ENCODE measurements around the gene FTCD.

DNA sequence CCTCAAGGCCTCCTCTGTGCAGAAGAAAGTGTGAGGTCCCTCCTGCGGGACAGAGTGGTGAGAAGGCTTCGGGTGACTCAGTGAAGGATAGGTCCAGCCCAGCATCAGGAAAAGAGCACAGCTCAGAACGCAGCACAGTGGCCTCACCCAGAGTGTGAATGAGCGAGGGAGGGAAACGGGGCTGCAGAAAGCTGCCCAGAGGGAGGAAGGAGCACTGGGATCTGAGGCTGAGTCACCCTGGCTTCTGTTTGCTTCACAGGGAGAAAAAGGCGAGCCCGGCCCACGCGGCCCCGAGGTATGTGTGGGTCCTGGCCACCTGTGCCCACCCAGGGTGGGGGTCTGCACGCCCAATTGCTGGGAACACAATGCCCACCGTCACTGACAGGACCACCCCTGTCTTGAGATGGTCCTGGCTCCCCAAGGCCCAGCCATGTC, 33.1 kb downstream of the FTCD start:
- TF ChIP-seq TAF1 (IDR thresholded peaks at IDR 0.05; ENCODE audit: borderline replicate concordance, insufficient read depth, low read length): no peak
- TF ChIP-seq, protein P1, sequence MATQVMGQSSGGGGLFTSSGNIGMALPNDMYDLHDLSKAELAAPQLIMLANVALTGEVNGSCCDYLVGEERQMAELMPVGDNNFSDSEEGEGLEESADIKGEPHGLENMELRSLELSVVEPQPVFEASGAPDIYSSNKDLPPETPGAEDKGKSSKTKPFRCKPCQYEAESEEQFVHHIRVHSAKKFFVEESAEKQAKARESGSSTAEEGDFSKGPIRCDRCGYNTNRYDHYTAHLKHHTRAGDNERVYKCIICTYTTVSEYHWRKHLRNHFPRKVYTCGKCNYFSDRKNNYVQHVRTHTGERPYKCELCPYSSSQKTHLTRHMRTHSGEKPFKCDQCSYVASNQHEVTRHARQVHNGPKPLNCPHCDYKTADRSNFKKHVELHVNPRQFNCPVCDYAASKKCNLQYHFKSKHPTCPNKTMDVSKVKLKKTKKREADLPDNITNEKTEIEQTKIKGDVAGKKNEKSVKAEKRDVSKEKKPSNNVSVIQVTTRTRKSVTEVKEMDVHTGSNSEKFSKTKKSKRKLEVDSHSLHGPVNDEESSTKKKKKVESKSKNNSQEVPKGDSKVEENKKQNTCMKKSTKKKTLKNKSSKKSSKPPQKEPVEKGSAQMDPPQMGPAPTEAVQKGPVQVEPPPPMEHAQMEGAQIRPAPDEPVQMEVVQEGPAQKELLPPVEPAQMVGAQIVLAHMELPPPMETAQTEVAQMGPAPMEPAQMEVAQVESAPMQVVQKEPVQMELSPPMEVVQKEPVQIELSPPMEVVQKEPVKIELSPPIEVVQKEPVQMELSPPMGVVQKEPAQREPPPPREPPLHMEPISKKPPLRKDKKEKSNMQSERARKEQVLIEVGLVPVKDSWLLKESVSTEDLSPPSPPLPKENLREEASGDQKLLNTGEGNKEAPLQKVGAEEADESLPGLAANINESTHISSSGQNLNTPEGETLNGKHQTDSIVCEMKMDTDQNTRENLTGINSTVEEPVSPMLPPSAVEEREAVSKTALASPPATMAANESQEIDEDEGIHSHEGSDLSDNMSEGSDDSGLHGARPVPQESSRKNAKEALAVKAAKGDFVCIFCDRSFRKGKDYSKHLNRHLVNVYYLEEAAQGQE (IDR thresholded peaks at IDR 0.05; ENCODE audit: insufficient read depth in 1 of 2, low read depth in 2 of 2, low read length in 2 of 2): no peak
- TF ChIP-seq POLR2AphosphoS5 (IDR thresholded peaks at IDR 0.05; ENCODE audit: low read depth, low read length): no peak

All from PFSK-1 (cell line).